GM21423 (cell line): ENCODE measurements around the gene UGT1A9.
"Not testable (repeated sequence)": the region's sequence is repeated elsewhere in the genome, so short reads cannot be mapped to it uniquely, and the experiment has no call there.

Source experiments
- ATAC-seq: cut with Tn5 transposase; IDR thresholded peaks from one replicate; pipeline ENCODE4 v1.9.1; 2021; ENCODE audit warnings: mild to moderate bottlenecking, moderate library complexity; ENCODE audit not compliant: unreplicated experiment

Gene UGT1A9

DNA sequence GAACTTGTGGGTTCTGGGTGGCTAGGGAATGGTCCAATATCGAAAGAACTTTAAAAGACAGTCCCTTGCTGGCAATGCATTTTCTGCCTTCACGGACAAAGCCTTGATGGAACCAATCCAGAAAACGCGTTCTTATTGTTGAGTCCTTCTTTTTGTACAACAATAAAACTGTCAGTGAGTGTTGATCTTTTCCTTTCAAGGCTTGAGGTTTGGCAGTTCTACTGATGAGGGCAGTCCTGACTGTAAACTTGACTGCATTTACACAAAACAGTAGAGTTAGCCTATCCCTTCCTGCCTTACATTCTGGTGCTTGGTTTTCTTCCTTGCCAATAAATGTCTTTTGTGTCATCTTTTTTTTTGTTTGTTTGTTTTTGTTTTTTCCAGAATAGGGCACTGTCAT is 7.5 kb downstream of the UGT1A9 start:
- ATAC-seq, result no peak

DNA sequence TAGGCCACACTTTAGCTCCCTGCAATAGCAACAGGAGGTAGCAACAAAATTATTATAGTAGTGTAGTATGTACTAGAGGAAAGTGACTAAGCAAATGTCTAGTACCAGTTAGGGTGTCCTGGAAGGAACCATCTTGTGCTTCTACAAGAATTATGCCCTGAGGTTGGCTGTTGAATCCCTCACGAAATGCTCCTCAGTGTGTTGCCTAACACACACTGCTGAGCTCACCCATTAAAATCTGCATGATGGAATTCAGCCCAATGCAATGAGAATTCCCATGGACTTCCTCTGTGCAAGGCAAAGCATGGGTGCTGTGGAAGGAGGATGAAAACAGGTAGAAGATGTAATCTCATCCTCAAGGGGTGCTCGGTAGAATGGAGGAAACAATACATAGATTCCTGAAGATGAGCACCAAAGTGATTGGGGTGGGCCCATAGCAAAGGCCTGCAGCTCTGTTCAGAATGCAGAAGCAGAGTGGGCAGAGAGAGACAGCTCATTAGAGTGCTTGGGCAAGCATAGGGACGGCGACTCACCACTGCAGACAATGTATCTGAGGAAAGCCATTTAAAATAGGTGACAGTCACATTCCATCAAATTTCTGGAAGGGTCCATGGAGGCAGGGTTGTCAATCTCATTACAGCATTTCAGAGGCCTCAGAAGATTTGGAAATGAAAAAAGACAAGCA is 8.8 kb downstream of the UGT1A9 start:
- no peak for ATAC-seq

DNA sequence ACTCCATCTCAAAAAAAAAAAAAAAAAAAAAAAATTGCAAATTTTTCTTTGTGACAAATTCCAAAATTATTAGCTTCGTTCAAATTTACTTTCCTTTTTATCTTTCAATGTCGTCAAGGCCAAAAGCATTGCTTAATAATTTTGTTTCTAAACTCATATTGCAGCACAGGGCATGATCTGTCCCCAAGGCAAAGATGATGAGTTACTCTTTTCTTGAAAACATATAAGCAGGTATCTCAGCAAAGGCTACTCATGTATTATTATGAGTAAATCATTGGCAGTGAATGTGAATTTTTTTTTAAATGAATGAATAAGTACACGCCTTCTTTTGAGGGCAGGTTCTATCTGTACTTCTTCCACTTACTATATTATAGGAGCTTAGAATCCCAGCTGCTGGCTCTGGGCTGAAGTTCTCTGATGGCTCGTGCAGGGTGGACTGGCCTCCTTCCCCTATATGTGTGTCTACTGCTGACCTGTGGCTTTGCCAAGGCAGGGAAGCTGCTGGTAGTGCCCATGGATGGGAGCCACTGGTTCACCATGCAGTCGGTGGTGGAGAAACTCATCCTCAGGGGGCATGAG is 9.9 kb downstream of the UGT1A9 start, which contains the start of gene UGT1A7:
UGT1A7 (plus strand) TSS at position 381 of the 579 bp plus-strand sequence; CDS start at position 418, 37 bp downstream.
- ATAC-seq, result no peak

DNA sequence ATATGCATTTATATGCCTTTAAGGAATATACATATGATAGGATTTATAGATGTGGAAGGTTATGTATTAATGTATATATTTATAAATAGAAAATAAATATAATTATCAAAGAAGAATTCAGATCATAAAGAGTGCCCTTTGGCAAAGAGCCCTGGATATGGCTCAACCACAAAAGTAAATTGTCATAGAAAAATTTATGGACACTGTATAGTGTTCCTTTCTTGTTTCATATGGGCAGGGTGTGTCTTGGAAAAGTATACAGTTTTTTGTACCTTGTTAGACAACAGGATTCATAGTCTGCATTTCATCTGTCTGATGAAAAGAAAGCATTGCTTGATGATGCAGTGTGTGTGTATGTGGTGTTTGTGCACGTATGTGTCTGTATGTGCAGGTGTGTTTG is 12.9 kb downstream of the UGT1A9 start:
- ATAC-seq, result no peak

- ATAC-seq, result no peak
These were observed 15.2 kb downstream of the UGT1A9 start for GRCh38 chr2:233686928-233687327.

DNA sequence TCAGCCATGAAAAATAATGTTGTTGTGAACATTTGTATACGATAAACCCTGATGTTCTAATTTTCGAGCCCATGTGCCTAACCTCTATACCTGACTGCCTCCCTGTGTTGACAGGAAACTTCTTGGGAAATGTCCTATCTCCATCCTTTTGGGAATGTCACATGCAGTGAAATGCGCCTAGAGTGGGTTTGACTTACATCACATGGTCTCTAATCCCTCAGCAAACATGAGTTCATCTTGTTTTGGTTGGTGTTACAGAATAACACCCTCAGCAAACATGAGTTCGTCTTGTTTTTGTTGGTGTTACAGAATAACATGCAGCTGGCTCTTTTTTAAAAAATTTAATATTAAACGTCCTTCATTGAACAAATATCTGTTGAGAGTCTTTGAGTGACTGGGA is 16.6 kb downstream of the UGT1A9 start:
- no peak for ATAC-seq

DNA sequence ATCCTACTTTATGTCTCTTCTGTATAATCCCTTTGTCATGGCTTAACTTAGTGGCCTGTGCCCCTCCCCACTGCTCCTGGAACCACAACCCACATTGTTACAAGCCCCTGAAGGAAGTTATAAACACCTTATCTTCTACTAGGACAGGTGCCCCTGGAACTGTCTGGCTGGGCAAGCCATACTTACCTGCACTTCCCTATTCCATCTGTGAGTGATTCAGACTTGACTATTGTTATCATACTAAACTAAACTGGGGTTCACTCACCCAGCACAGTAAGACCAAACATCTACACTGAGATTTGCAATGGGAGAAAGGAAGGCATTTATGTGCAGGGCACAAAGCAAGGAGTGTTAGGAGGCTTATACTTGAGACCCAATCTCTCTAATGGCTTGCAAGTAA is 17.3 kb downstream of the UGT1A9 start:
- no peak for ATAC-seq

- ATAC-seq, result no peak
These were observed 17.8 kb downstream of the UGT1A9 start for GRCh38 chr2:233689501-233689900.

GRCh38 chr2:233690444-233690843 is 18.7 kb downstream of the UGT1A9 start:
- no peak for ATAC-seq

DNA sequence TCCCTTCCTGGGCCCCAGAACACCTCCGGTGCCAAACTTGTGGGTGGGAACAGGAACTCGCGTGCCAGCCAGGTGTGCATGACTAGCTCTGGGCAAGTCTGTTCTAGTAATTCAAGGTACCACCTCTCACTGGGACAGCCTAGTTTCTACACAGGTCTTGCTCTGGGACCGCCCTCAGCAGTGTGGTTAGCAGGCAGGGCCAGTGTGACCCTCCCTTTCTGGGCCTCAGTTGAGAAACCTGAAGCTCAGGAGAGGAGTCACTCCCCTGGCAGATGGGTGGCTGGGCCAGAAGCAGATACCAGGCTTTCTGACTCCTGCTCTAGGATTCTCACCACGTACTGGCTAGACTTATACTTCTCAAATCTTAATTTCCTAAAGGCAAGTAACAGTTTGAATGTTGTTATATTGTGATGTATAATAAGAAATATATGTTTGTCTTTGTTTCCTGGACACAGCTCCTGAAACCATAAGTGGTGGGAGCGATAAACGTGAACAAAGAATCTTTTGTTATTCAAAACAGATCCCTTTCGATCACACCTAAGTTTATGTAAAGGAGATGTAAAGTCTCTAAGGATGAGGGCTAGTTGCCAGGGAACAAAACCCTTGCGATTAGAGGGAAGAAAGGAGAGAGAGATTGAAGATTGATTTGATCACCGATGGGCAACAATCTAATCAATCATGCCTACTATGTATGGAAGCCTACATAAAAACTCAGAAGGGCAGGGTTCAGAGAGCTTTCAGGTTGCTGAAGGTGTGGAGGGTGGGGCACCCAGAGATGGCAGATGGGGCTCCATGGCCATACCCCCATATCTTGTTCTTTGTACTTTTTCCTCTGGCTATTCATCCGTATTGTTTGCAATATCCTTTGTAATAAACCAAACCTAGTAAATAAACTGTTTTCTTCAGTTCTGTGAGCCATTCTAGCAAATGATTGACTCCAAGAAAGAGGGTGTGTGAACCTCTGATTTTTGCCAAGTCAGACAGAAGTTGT is 20.0 kb downstream of the UGT1A9 start:
- no peak for ATAC-seq

DNA sequence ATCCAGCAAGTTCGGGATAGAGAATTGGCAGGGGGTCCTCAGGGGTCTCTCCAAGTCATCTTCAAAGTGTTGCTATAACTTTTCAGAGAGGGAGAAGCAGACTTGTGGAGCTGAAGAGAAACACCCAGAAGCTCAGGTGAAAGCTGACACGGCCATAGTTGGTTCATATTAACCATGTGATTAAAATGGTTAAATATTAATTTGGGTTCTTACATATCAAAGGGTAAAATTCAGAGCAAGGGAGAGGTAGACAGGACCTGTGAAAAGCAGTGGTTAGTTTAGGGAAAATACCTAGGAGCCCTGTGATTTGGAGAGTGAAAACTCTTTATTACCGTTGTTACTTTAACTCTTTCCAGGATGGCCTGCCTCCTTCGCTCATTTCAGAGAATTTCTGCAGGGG is 20.9 kb downstream of the UGT1A9 start, which contains the start of gene UGT1A6:
UGT1A6 (plus strand) TSS at position 243 of the 400 bp plus-strand sequence; CDS start at position 358, 115 bp downstream.
- ATAC-seq, result no peak

GRCh38 chr2:233693963-233694362 is 22.3 kb downstream of the UGT1A9 start:
- no peak for ATAC-seq

DNA sequence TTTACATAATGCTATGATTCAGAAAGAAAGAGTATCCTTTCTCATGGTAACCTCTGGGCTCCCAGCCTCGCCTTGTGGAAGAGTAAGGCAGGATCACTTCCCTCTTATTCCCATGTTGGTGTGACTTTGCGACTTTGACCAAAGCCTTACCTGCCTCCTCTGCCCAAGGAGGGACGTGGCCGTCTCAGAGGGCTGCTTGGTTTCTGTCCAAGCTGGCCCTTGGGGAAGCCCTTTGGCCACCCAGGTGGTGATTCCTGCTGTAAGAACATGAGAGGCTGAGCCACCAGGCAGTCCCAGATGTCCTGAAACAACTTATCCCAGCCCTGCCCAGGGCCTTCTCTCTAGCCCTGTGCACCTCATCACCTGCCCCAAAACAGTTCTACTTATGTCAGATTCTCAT is 27.0 kb downstream of the UGT1A9 start:
- no peak for ATAC-seq

- ATAC-seq, result no peak
These were observed 27.8 kb downstream of the UGT1A9 start for GRCh38 chr2:233699424-233700027.

DNA sequence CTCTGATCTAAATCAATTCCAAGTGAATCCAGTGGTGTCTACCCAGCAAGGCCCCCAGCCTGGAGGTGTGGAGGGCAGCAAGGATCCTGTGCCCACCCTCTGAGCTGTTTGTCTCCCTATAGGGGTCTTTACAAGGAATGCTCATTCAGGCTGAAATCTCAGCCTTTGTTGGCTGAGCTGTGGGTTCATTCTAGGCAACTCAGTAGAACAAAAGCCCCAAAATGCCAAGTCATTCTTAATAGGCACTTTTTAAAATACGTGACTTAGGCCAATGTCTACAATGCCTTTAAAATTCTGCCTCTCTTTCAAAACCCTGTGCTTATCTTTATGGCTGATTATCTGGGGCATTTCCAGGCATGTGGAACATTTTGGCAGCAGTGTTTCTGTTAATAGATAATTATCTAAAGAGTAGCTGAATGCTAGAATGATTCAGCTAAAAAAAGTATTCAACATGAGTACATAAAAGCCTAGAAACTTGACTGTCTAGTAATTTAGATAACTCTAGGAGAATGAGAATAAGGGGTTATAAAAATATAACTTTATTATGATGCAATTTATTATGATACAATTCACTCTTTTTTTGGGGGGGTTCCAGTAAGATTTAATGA is 28.4 kb downstream of the UGT1A9 start:
- ATAC-seq, result no peak

GRCh38 chr2:233700842-233701241 is 29.1 kb downstream of the UGT1A9 start:
- ATAC-seq, result not testable (repeated sequence)

DNA sequence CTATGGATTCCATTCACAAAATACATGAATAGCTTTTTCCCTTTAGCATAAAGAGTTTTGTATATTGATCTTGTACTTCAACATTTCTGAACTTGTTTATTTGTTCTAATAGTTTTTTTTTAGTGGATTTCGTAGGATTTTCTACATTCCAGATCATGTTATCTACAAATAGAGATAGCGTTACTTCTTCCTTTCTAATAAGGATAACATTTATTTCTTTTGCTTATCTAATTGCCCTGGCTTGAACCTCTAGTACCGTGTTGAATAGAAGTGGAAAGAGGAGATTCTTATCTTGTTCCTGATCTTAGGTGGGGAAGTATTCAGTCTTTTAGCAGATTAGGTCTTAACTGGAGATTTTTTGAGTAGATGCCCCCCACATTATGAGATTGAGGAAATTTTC is 30.5 kb downstream of the UGT1A9 start:
- ATAC-seq, result no peak

DNA sequence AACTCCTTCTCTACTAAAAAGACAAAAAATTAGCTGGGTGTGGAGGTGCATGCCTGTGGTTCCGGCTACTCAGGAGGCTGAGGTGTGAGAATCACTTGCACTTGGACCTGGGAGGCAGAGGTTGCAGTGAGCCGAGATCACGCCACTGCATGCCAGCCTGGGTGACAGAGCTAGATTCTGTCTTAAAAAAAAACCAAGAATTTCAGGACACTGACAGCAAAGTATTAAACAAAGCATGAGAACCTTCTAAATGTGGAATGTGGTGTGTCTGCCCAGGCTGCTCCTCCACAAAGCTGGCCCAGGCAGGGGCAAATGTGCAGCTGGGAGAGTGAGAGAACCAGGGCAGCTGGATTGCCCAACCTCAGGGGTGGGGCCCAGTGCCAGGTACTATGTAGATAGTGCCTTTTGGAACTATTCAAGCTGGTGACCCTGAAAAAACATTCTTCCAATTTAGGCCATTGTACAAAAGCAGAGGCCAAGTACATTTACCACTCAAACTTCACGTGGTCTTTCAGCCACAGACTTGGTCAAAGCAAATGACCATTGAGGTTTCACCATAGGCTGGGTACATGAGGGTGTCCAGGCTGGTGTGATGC is 34.3 kb downstream of the UGT1A9 start:
- ATAC-seq, result no peak

DNA sequence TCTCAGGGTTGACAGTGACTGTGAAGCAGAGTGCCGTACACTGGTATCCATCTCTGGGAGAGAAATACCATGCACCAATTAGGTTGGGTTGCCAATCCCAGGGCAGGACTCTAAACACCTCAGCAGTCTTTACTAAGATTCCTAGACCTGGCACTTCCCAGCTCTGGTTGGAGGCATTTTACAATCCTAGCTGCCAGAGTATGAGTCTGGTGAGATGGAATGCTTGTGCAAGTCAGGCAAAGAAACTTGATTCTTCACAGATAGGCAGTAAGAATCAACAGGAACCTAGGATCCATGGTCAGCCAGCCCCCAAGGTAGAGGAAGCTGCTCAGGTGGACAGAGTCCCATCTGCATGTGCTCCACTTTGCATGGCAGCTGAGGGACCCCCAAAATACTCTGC is 35.0 kb downstream of the UGT1A9 start:
- ATAC-seq, result no peak

GRCh38 chr2:233707940-233708644 is 36.4 kb downstream of the UGT1A9 start:
- no peak for ATAC-seq
